ENCODE measurements around the gene PRRC2C. TPM values are rescaled to one million over a fixed set of nuclear protein-coding genes. Genes with fewer than 3 reads are reported as not detected.

PRRC2C gene
- total RNA-seq, 1 experiment from 2014 or later = 267 TPM

- H4K5ac ChIP-seq (ENCODE audit: insufficient read length, low read depth, low read length) = no peak overlapping the region
- H3K9ac ChIP-seq (ENCODE audit: extremely low read depth, insufficient read length, low read length) = no peak overlapping the region
- no peak overlapping the region for H3K23ac ChIP-seq (ENCODE audit: insufficient read length, low read depth, low read length)
- no peak overlapping the region for H2BK15ac ChIP-seq (ENCODE audit: low read depth, low read length)
- TF ChIP-seq, protein P1, sequence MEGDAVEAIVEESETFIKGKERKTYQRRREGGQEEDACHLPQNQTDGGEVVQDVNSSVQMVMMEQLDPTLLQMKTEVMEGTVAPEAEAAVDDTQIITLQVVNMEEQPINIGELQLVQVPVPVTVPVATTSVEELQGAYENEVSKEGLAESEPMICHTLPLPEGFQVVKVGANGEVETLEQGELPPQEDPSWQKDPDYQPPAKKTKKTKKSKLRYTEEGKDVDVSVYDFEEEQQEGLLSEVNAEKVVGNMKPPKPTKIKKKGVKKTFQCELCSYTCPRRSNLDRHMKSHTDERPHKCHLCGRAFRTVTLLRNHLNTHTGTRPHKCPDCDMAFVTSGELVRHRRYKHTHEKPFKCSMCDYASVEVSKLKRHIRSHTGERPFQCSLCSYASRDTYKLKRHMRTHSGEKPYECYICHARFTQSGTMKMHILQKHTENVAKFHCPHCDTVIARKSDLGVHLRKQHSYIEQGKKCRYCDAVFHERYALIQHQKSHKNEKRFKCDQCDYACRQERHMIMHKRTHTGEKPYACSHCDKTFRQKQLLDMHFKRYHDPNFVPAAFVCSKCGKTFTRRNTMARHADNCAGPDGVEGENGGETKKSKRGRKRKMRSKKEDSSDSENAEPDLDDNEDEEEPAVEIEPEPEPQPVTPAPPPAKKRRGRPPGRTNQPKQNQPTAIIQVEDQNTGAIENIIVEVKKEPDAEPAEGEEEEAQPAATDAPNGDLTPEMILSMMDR (conservative IDR thresholded peaks at IDR 0.05) = no peak
- no peak overlapping the region for H3K14ac ChIP-seq (ENCODE audit: insufficient read depth, low read length)
- WGBS (ENCODE audit: extremely low coverage, insufficient read length, low lambda C conversion rate) = no CpG with 5 or more reads among the region's 4 CpGs
- H2BK12ac ChIP-seq (ENCODE audit: insufficient read length, low read depth, low read length) = no peak overlapping the region
- no peak overlapping the region for H3K27ac ChIP-seq (ENCODE audit: insufficient read length, low read depth, low read length)
- no peaks in the 10 kb centered on the region for H3K27me3 ChIP-seq (ENCODE audit: insufficient read depth, low read length)
- H2BK120ac ChIP-seq (ENCODE audit: low read depth, low read length, poor library complexity, severe bottlenecking) = no peak overlapping the region
- no peak overlapping the region for H4K8ac ChIP-seq (replicated peaks; ENCODE audit: insufficient read length, low read depth, low read length)
- H3K36me3 Mint-ChIP-seq (ENCODE audit: insufficient read depth in 1 of 3, low read depth in 3 of 3) = peaks cover 26 to 71% (median 65%) of the 10 kb centered on the region in 3 experiments; a peak in 6 of 7 replicates
- no peak overlapping the region for H3K4me2 ChIP-seq (ENCODE audit: insufficient read depth, insufficient read length, low read length)
- H4K20me1 ChIP-seq (ENCODE audit: control insufficient read depth, insufficient read depth, insufficient read length) = no peaks in the 10 kb centered on the region
- no peaks in the 10 kb centered on the region for H3K23me2 ChIP-seq (ENCODE audit: insufficient read length, low read depth, low read length, poor library complexity, severe bottlenecking)
- no peak overlapping the region for H3K27ac Mint-ChIP-seq
- H3K56ac ChIP-seq (ENCODE audit: insufficient read length, low read depth, low read length) = no peak overlapping the region
- peaks cover 2 to 3% of the 10 kb centered on the region in 2 experiments; a peak in 2 of 4 replicates for H3K4me1 Mint-ChIP-seq
- H3K79me2 ChIP-seq (ENCODE audit: insufficient read depth, low read length) = peaks cover 11% of the 10 kb centered on the region; the same call in 1 of the 2 replicates
- H3K9me3 ChIP-seq (ENCODE audit: control insufficient read depth, low read depth, low read length) = no peaks in the 10 kb centered on the region
- H3K9me3 Mint-ChIP-seq = no peaks in the 10 kb centered on the region
- no peak overlapping the region for H3T11ph ChIP-seq (ENCODE audit: low read length)
- H3K4ac ChIP-seq (ENCODE audit: low read depth, low read length) = no peak overlapping the region
- H2BK5ac ChIP-seq (ENCODE audit: insufficient read length, low read length) = no peak overlapping the region
- no peak overlapping the region for H3K4me3 Mint-ChIP-seq
- no peak overlapping the region for H4K91ac ChIP-seq (ENCODE audit: insufficient read length, low read depth, low read length)
- H3K79me1 ChIP-seq (ENCODE audit: insufficient read depth, low read depth, low read length, poor library complexity, severe bottlenecking) = no peaks in the 10 kb centered on the region
- H3K4me1 ChIP-seq (ENCODE audit: insufficient read depth, low read length) = no peaks in the 10 kb centered on the region
- H3K18ac ChIP-seq (ENCODE audit: insufficient read length, low read depth, low read length) = no peak overlapping the region
- H3K27me3 Mint-ChIP-seq (ENCODE audit: low read depth) = no peaks in the 10 kb centered on the region
- no peak overlapping the region for H2BK20ac ChIP-seq (ENCODE audit: low read depth, low read length, poor library complexity, severe bottlenecking)
- no peak overlapping the region for H2AK5ac ChIP-seq (ENCODE audit: insufficient read length, low read length)
- no peak overlapping the region for H2AFZ ChIP-seq (ENCODE audit: low read length)
- DNase-seq = no peak
Observed at GRCh38 chr1:171515741-171516140, 30.4 kb downstream of the PRRC2C start.
